ENCODE results near the gene IL1RN. TPM values are rescaled to one million over a fixed set of nuclear protein-coding genes. Genes with fewer than 3 reads are reported as not detected.

The IL1RN gene
- total and polyA plus RNA-seq, 3 experiments from 2014 or later: 1.2 to 2.3 TPM; not detected in 1

GRCh38 chr2:113116100-113116958 lies 11.1 kb upstream of the IL1RN start:
- no peak overlapping the region for H3K27ac ChIP-seq (ENCODE audit: low read depth, low read length)
- no peaks in the 10 kb centered on the region for H3K9me3 ChIP-seq (ENCODE audit: low read length)
- no peak overlapping the region for H3K4me3 ChIP-seq (ENCODE audit: low read length)
- Mint-ChIP-seq H3K4me3 (peak overlapping the region in 4 of 7 donors; percentile 14 to 41 (median 28)), H3K36me3 (no peaks in the 10 kb centered on the region), H3K4me1 (peaks cover 0 to 11% (median 8%) of the 10 kb centered on the region in 3 donors), H3K9me3 (no peaks in the 10 kb centered on the region), H3K27me3 (peaks cover 2 to 3% of the 10 kb centered on the region in 2 donors), H3K27ac (no peak overlapping the region)
- peaks cover 12% of the 10 kb centered on the region for H3K4me1 ChIP-seq (ENCODE audit: insufficient read depth, low read length)
- ChIA-PET CTCF (no interaction called here), POLR2A (no interaction called here)
- H3K36me3 ChIP-seq (ENCODE audit: insufficient read depth, low read length): no peaks in the 10 kb centered on the region
- no peak for DNase-seq
- no peaks in the 10 kb centered on the region for H3K27me3 ChIP-seq (ENCODE audit: insufficient read depth, low read length, poor library complexity, severe bottlenecking)

DNA sequence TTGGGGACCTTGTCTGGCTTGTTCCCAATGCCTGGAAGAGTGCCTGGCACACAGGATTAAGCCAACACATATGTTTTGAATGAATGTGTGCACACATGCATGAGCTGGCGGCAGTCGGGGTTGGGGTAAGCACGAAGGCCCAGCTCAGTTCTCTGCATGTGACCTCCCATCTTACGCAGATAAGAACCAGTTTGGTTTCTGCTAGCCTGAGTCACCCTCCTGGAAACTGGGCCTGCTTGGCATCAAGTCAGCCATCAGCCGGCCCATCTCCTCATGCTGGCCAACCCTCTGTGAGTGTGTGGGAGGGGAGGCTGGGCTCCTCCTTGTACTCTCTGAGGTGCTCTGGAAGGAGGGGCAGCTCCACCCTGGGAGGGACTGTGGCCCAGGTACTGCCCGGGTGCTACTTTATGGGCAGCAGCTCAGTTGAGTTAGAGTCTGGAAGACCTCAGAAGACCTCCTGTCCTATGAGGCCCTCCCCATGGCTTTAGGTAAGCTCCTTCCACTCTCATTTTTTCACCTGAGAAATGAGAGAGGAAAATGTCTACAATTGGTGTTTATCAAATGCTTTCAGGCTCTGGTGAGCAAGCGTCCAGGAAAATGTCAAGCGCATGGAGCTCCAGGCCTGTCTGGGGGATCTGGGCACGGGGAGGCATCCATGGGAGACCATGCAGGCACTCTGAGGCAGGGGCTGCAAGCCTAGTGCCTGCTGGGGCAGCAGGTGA lies 9.7 kb upstream of the IL1RN start:
- no peaks in the 10 kb centered on the region for H3K9me3 ChIP-seq (ENCODE audit: low read length)
- H3K36me3 ChIP-seq (ENCODE audit: insufficient read depth, low read length): no peaks in the 10 kb centered on the region
- no peaks in the 10 kb centered on the region for H3K9me3 Mint-ChIP-seq
- H3K4me3 ChIP-seq (ENCODE audit: low read length): no peak overlapping the region
- H3K4me1 ChIP-seq (ENCODE audit: insufficient read depth, low read length): peaks cover 12% of the 10 kb centered on the region
- H3K4me3 Mint-ChIP-seq: no peak overlapping the region
- H3K4me1 Mint-ChIP-seq: peaks cover 0 to 11% (median 8%) of the 10 kb centered on the region in 3 donors
- POLR2A ChIA-PET: no interaction called here
- H3K27ac Mint-ChIP-seq: peak overlapping the region in 1 of 8 donors; percentile 72
- no peak overlapping the region for H3K27ac ChIP-seq (ENCODE audit: low read depth, low read length)
- CTCF ChIA-PET: interaction anchor here (1.6 kb wide), 1 partner anchor 20 kb away, joined by 4 read pairs; no protein-coding TSS in a partner anchor
- H3K27me3 ChIP-seq (ENCODE audit: insufficient read depth, low read length, poor library complexity, severe bottlenecking): no peaks in the 10 kb centered on the region
- H3K27me3 Mint-ChIP-seq: peaks cover 2 to 10% of the 10 kb centered on the region in 2 donors
- no peak for DNase-seq
- no peaks in the 10 kb centered on the region for H3K36me3 Mint-ChIP-seq

DNA sequence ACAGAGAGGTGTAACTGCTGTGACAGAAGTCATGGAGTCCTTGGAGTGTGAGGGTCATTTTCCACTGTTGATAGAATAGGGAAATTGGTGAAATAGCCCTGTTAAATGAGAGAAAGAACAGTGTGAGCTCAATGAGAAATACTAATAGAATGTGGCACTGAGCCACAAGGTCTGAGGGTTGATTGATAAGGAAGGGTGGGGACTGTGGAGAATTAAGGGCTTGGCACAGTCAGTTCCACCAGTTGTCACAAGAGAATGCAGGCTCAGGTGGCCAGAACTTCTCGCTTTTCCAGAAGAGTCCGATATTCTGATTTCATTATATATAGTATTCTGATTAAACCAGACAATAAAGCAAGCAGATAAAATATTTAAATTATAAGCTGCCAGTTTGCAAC lies 9.1 kb upstream of the IL1RN start:
- H3K27me3 Mint-ChIP-seq: peaks cover 2 to 10% of the 10 kb centered on the region in 2 donors

GRCh38 chr2:113119111-113119510 lies 8.3 kb upstream of the IL1RN start:
- Mint-ChIP-seq H3K27me3 (peaks cover 2 to 16% of the 10 kb centered on the region in 2 donors), H3K4me1 (peaks cover 5 to 18% (median 10%) of the 10 kb centered on the region in 3 donors), H3K36me3 (no peaks in the 10 kb centered on the region), H3K9me3 (no peaks in the 10 kb centered on the region), H3K27ac (no peak overlapping the region), H3K4me3 (no peak overlapping the region)
- no peaks in the 10 kb centered on the region for H3K36me3 ChIP-seq (ENCODE audit: insufficient read depth, low read length)
- no peak for DNase-seq
- no peak overlapping the region for H3K27ac ChIP-seq (ENCODE audit: low read depth, low read length)
- ChIA-PET CTCF (interaction anchor here (4.5 kb wide), 1 partner anchor 18 kb away, joined by 15 read pairs; no protein-coding TSS in a partner anchor), POLR2A (no interaction called here)
- no peak overlapping the region for H3K4me3 ChIP-seq (ENCODE audit: low read length)
- peaks cover 12% of the 10 kb centered on the region for H3K4me1 ChIP-seq (ENCODE audit: insufficient read depth, low read length)
- H3K27me3 ChIP-seq (ENCODE audit: insufficient read depth, low read length, poor library complexity, severe bottlenecking): no peaks in the 10 kb centered on the region
- no peaks in the 10 kb centered on the region for H3K9me3 ChIP-seq (ENCODE audit: low read length)

More for the DNA sequence above, 9.1 kb upstream of the IL1RN start:
- Histone ChIP-seq H3K4me3 (ENCODE audit: low read length) (no peak overlapping the region), H3K4me1 (ENCODE audit: insufficient read depth, low read length) (peaks cover 12% of the 10 kb centered on the region), H3K27ac (ENCODE audit: low read depth, low read length) (no peak overlapping the region), H3K27me3 (ENCODE audit: insufficient read depth, low read length, poor library complexity, severe bottlenecking) (no peaks in the 10 kb centered on the region), H3K36me3 (ENCODE audit: insufficient read depth, low read length) (no peaks in the 10 kb centered on the region), H3K9me3 (ENCODE audit: low read length) (no peaks in the 10 kb centered on the region)
- H3K27ac Mint-ChIP-seq: no peak overlapping the region
- DNase-seq: no peak
- H3K4me3 Mint-ChIP-seq: no peak overlapping the region
- peaks cover 0 to 11% (median 8%) of the 10 kb centered on the region in 3 donors for H3K4me1 Mint-ChIP-seq
- POLR2A ChIA-PET: no interaction called here
- CTCF ChIA-PET: interaction anchor here (1.6 kb wide), 1 partner anchor 20 kb away, joined by 4 read pairs; no protein-coding TSS in a partner anchor
- H3K9me3 Mint-ChIP-seq: no peaks in the 10 kb centered on the region
- H3K36me3 Mint-ChIP-seq: no peaks in the 10 kb centered on the region

GRCh38 chr2:113120861-113121260 lies 6.5 kb upstream of the IL1RN start:
- Mint-ChIP-seq H3K36me3 (no peaks in the 10 kb centered on the region), H3K4me1 (peaks cover 10 to 20% (median 11%) of the 10 kb centered on the region in 3 donors), H3K27ac (no peak overlapping the region), H3K4me3 (no peak overlapping the region), H3K27me3 (peaks cover 3 to 22% of the 10 kb centered on the region in 2 donors), H3K9me3 (no peaks in the 10 kb centered on the region)
- no peak overlapping the region for H3K27ac ChIP-seq (ENCODE audit: low read depth, low read length)
- peaks cover 10% of the 10 kb centered on the region for H3K4me1 ChIP-seq (ENCODE audit: insufficient read depth, low read length)
- no peak overlapping the region for H3K4me3 ChIP-seq (ENCODE audit: low read length)
- ChIA-PET POLR2A (no interaction called here), CTCF (interaction anchor here (4.5 kb wide), 1 partner anchor 17 kb away, joined by 15 read pairs; no protein-coding TSS in a partner anchor)
- no peak for DNase-seq
- H3K36me3 ChIP-seq (ENCODE audit: insufficient read depth, low read length): no peaks in the 10 kb centered on the region
- no peaks in the 10 kb centered on the region for H3K9me3 ChIP-seq (ENCODE audit: low read length)
- H3K27me3 ChIP-seq (ENCODE audit: insufficient read depth, low read length, poor library complexity, severe bottlenecking): no peaks in the 10 kb centered on the region

GRCh38 chr2:113122364-113122763 lies 5.0 kb upstream of the IL1RN start:
- Mint-ChIP-seq H3K27me3 (peaks cover 4 to 26% of the 10 kb centered on the region in 2 donors), H3K27ac (no peak overlapping the region), H3K4me3 (no peak overlapping the region), H3K36me3 (no peaks in the 10 kb centered on the region), H3K9me3 (no peaks in the 10 kb centered on the region), H3K4me1 (peaks cover 6 to 15% (median 12%) of the 10 kb centered on the region in 3 donors)
- ChIA-PET POLR2A (no interaction called here), CTCF (interaction anchor here (4.5 kb wide), 1 partner anchor 15 kb away, joined by 15 read pairs; no protein-coding TSS in a partner anchor)
- Histone ChIP-seq H3K27ac (ENCODE audit: low read depth, low read length) (no peak overlapping the region), H3K36me3 (ENCODE audit: insufficient read depth, low read length) (no peaks in the 10 kb centered on the region), H3K4me3 (ENCODE audit: low read length) (no peak overlapping the region), H3K4me1 (ENCODE audit: insufficient read depth, low read length) (no peaks in the 10 kb centered on the region), H3K9me3 (ENCODE audit: low read length) (no peaks in the 10 kb centered on the region), H3K27me3 (ENCODE audit: insufficient read depth, low read length, poor library complexity, severe bottlenecking) (no peaks in the 10 kb centered on the region)
- DNase-seq: no peak

GRCh38 chr2:113123726-113124125 lies 3.7 kb upstream of the IL1RN start:
- Mint-ChIP-seq H3K4me3 (no peak overlapping the region), H3K4me1 (peaks cover 6 to 20% (median 12%) of the 10 kb centered on the region in 3 donors), H3K27me3 (peaks cover 8 to 26% of the 10 kb centered on the region in 2 donors), H3K36me3 (no peaks in the 10 kb centered on the region), H3K9me3 (no peaks in the 10 kb centered on the region), H3K27ac (no peak overlapping the region)
- Histone ChIP-seq H3K9me3 (ENCODE audit: low read length) (no peaks in the 10 kb centered on the region), H3K4me3 (ENCODE audit: low read length) (no peak overlapping the region), H3K27me3 (ENCODE audit: insufficient read depth, low read length, poor library complexity, severe bottlenecking) (no peaks in the 10 kb centered on the region), H3K36me3 (ENCODE audit: insufficient read depth, low read length) (no peaks in the 10 kb centered on the region), H3K27ac (ENCODE audit: low read depth, low read length) (no peak overlapping the region), H3K4me1 (ENCODE audit: insufficient read depth, low read length) (no peaks in the 10 kb centered on the region)
- DNase-seq: no peak
- ChIA-PET POLR2A (no interaction called here), CTCF (interaction anchor here (1.0 kb wide), 1 partner anchor 75 kb away, joined by 3 read pairs; no protein-coding TSS in a partner anchor)
